Gastrocnemius medialis (tissue), 4 donors: ENCODE measurements around the gene DIPK1A.

Source experiments
- CTCF ChIP-seq, 5 experiments: fragments of 450-650 bp in 3 of 5; fragments of 200-600 bp in 2 of 5; sonication (generic) in 2 of 5; IDR thresholded peaks in 4 of 5; conservative IDR thresholded peaks in 1 of 5; 1 replicate in 4 of 5; 2 replicates in 1 of 5; pipeline ENCODE4 v1.5.1; 2016 to 2019; ENCODE audit warnings: antibody characterized with exemption in 5 of 5, mild to moderate bottlenecking in 3 of 5, moderate library complexity in 3 of 5
- POLR2A ChIP-seq, 2 donors: fragments of 450-650 bp; IDR thresholded peaks; one replicate each; pipeline ENCODE4 v1.6.1; 2017; ENCODE audit warnings: antibody characterized with exemption in 2 of 2, mild to moderate bottlenecking in 2 of 2, moderate library complexity in 2 of 2

GRCh38 chr1:93000751-93001175 lies 39.5 kb upstream of the DIPK1A start:
- TF ChIP-seq POLR2A (IDR thresholded peaks at IDR 0.05) (no peak), CTCF (IDR thresholded peaks at IDR 0.05 in 4 of 5, conservative IDR thresholded peaks at IDR 0.05 in 1 of 5) (no peak)
